ENCODE results near the gene MBD3L1.

MBD3L1 gene

DNA sequence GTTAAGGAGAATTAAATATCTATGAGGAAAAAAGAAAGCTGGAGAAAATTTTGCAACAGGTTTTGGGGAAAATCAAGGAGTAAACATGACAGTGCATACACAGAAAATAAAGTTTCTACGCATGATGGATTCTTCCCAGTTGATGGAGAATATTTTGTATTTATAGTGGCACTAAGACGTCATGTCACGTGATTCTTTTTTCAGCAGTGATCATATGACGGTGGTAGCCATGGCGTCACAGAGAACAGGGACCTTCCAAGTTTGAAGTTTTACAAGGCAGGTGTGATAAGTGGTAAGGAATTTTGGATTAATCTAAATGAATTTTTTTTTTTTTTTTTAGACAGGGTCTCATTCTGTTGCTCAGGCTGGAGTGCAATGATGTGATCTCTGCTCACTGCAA is 8.5 kb downstream of the MBD3L1 start:
- H3K27me3 Mint-ChIP-seq: peaks cover 7% of the 10 kb centered on the region
- no peaks in the 10 kb centered on the region for H3K36me3 Mint-ChIP-seq (ENCODE audit: low read depth)
- no peak overlapping the region for H3K4me3 Mint-ChIP-seq
- no peaks in the 10 kb centered on the region for H3K9me3 Mint-ChIP-seq
- H3K4me1 Mint-ChIP-seq (ENCODE audit: low read depth): peaks cover 5% of the 10 kb centered on the region
- H3K27ac Mint-ChIP-seq: no peak overlapping the region
- intact Hi-C loops (cut with micrococcal nuclease): no loop called here

DNA sequence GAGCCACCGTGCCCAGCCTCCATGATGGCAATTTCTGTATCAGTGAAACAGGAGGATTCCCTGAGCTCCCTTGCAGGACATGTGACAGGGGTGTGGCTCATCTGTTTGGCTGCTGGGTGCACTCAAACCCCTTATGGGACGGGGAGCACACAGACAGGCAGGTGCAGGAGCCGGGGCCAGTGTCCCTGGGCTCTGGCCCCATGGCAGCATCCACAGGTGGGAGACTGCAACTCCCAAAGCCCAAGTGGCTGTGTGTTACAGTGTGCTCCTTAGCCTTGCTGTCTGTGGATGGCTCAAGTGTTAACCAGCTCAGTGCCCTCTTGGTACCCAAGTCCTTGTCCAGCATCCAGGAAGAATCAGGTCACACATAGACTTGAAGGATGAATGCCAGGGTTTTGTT is 14.6 kb downstream of the MBD3L1 start:
- Mint-ChIP-seq H3K27ac (no peak overlapping the region), H3K9me3 (peaks cover 39% of the 10 kb centered on the region), H3K27me3 (peaks cover 4% of the 10 kb centered on the region), H3K4me3 (no peak overlapping the region), H3K4me1 (ENCODE audit: low read depth) (peaks cover 5% of the 10 kb centered on the region), H3K36me3 (ENCODE audit: low read depth) (no peaks in the 10 kb centered on the region)
- intact Hi-C loops (cut with micrococcal nuclease): no loop called here

DNA sequence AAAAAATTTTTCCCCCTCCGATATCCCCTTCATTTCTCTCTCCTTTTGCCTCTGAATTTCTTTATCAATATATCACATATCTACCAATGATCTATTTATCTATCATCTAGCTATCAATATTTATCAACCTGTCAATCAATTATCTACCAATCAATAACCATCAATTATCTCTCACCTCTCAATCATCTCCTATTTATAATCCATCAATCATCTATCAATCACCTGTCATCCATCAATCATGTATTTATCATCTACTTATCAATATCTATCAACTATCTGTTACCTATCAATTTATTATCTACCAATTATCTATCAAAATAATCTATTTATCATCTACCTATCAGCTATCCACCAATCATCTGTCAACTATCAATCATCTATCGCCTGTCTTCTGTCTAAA is 17.1 kb downstream of the MBD3L1 start:
- H3K9me3 Mint-ChIP-seq: peaks cover 39% of the 10 kb centered on the region
- intact Hi-C loops (cut with micrococcal nuclease): no loop called here
- H3K27ac Mint-ChIP-seq: no peak overlapping the region
- peaks cover 2% of the 10 kb centered on the region for H3K27me3 Mint-ChIP-seq
- no peak overlapping the region for H3K4me3 Mint-ChIP-seq
- no peaks in the 10 kb centered on the region for H3K4me1 Mint-ChIP-seq (ENCODE audit: low read depth)
- no peaks in the 10 kb centered on the region for H3K36me3 Mint-ChIP-seq (ENCODE audit: low read depth)

DNA sequence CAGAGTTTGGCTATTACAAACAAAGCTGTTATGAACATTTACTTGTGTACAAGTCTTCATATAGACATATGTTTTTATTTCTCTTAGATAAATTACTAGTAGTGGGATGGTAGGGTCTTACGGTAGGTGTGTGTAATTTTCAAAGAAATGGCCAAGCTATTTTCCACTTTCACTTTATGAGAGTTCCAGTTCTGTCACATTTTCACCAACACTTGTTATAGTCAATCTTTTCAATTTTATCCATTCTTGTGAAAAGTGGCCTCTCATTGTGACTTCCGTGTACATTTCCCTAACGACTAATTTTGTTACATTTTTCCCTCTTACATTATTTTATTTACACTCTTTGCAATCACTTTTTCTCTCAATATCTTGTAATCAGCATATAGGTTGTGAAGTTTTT is 18.3 kb downstream of the MBD3L1 start:
- H3K27me3 Mint-ChIP-seq: peaks cover 4% of the 10 kb centered on the region
- no peak overlapping the region for H3K27ac Mint-ChIP-seq
- no peak overlapping the region for H3K4me3 Mint-ChIP-seq
- intact Hi-C loops (cut with micrococcal nuclease): no loop called here
- H3K9me3 Mint-ChIP-seq: peaks cover 39% of the 10 kb centered on the region
- no peaks in the 10 kb centered on the region for H3K4me1 Mint-ChIP-seq (ENCODE audit: low read depth)
- H3K36me3 Mint-ChIP-seq (ENCODE audit: low read depth): no peaks in the 10 kb centered on the region

DNA sequence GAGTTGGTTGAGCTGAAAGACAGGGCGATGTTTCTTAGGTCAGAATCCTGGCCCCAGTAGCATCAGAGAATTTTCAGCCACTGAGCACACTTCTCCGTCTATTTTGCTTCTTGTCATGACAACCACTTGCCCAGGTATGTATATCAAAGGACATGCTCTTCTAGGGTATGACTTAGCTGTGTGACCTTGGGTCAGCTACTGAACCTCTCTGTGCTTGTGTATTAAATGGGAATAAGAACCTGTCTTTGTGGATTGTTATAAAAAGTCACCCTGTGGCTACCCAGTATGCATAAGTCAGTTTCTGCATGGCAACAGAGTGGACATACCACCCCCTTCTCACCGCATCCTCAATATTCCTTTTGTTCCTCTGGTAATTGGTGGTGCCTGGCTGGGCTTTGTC is 26.1 kb downstream of the MBD3L1 start:
- Mint-ChIP-seq H3K4me3 (no peak overlapping the region), H3K36me3 (ENCODE audit: low read depth) (no peaks in the 10 kb centered on the region), H3K4me1 (ENCODE audit: low read depth) (no peaks in the 10 kb centered on the region), H3K27me3 (peaks cover 2% of the 10 kb centered on the region), H3K9me3 (no peaks in the 10 kb centered on the region), H3K27ac (no peak overlapping the region)
- intact Hi-C loops (cut with micrococcal nuclease): no loop called here

DNA sequence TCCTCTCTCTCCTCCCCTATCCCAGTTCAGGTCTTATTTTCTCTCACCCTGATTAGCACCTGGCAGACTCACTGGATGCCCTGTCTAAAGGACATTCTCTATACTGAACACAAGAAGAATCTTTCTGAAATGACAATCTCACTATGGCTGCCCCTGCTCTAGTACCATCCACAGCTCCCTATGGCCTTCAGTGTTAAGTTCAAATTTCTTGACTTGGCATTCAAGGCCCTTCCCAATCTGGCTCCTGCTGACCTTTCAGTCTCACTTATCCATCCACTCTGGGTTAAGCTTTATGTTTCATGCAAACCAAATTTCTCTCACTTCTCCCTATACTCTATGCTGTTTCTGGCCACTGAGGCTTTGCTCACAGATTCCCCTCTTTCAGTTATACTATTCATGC is 34.2 kb downstream of the MBD3L1 start:
- no peaks in the 10 kb centered on the region for H3K9me3 Mint-ChIP-seq
- H3K27ac Mint-ChIP-seq: no peak overlapping the region
- intact Hi-C loops (cut with micrococcal nuclease): no loop called here
- H3K4me3 Mint-ChIP-seq: no peak overlapping the region
- H3K4me1 Mint-ChIP-seq (ENCODE audit: low read depth): no peaks in the 10 kb centered on the region
- no peaks in the 10 kb centered on the region for H3K27me3 Mint-ChIP-seq
- H3K36me3 Mint-ChIP-seq (ENCODE audit: low read depth): no peaks in the 10 kb centered on the region

DNA sequence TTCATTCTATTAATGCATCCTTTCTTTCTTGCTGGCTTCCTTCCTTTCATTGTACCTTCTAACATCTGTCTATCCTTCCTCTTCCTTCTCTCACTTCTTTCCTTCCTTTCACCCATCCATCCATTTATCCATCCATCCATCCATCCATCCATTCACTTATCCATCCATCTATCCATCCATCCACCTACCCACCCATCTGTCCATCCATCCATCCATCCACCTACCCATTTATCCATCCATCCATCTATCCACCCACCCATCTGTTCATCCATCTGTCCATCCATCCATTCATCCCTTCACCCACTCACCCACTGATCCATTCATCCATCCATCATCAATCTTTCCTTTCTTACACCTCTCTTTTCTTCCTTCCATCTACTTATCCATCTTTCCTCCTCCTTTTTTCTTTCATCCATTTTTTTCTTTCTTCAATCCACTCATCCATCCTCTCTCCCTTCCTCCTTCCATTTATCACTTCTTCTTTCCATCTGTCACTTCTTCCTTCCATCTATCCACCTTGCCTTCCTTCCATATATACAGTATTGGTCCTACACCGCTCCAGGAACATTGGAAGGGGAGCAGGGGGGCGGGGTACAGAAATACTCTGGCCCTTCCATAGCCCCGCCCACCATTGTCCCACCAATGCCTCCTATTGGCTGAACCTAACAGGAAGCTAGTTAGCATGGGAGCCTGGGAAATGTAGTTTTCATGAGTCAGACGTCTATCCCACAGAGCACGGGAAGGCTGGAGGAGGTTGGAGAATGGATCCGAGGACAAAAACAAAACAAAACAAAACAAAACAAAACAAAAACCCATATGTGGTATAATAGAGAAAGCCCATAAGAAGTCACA is 45.9 kb downstream of the MBD3L1 start:
- H3K27me3 Mint-ChIP-seq: no peaks in the 10 kb centered on the region
- intact Hi-C loops (cut with micrococcal nuclease): no loop called here
- H3K36me3 Mint-ChIP-seq (ENCODE audit: low read depth): no peaks in the 10 kb centered on the region
- no peaks in the 10 kb centered on the region for H3K4me1 Mint-ChIP-seq (ENCODE audit: low read depth)
- H3K4me3 Mint-ChIP-seq: no peak overlapping the region
- H3K27ac Mint-ChIP-seq: no peak overlapping the region
- peaks cover 27% of the 10 kb centered on the region for H3K9me3 Mint-ChIP-seq

DNA sequence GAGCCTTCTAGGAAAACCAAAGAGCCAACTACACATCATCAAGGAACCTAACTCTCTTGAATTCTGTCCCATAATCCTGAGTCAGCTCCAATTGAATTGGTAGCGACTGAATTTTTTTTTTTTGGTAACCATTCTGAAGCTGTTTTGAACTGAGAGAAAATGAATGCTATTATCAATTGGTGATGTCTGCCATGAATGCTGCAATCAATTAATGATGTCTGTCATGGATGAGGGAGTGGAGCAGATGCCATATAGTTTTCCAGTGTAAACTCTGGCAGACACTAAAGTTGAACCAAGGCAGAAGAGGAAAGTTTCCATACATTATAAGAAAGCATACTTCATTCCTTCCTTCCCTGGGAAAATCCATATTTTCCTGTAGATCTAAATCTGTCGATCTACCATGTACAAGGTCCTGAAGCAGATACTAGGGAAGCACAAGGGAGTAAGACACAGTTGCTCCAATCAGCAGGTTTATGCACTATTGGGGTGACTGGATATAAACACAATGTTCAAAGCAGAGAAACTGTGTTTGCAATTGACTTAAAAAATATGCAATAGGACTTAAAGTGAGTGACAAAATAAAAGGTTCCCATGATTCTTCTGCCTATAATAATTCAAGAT is 48.8 kb downstream of the MBD3L1 start:
- Mint-ChIP-seq H3K4me3 (no peak overlapping the region), H3K27me3 (no peaks in the 10 kb centered on the region), H3K4me1 (ENCODE audit: low read depth) (no peaks in the 10 kb centered on the region), H3K9me3 (peaks cover 27% of the 10 kb centered on the region), H3K27ac (no peak overlapping the region), H3K36me3 (ENCODE audit: low read depth) (no peaks in the 10 kb centered on the region)
- intact Hi-C loops (cut with micrococcal nuclease): no loop called here

DNA sequence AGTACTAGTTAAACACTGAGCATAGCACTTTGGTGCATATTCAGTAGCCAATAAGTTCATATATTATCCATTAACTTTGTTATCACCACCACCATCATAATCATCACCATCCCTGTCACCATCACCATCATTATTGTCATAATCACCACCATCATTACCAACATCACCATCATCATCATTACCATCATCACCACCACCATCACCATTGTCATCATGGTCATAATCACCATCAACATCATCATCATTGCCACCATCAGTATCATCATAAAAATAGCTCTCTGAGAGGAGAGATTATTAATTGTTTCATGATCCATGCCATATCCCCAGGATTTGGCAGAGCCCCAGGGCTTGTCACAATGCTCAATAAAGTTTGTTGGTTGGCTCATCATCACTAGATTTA is 49.3 kb downstream of the MBD3L1 start:
- H3K36me3 Mint-ChIP-seq (ENCODE audit: low read depth): no peaks in the 10 kb centered on the region
- no peaks in the 10 kb centered on the region for H3K4me1 Mint-ChIP-seq (ENCODE audit: low read depth)
- peaks cover 27% of the 10 kb centered on the region for H3K9me3 Mint-ChIP-seq
- H3K27ac Mint-ChIP-seq: no peak overlapping the region
- H3K27me3 Mint-ChIP-seq: no peaks in the 10 kb centered on the region
- no peak overlapping the region for H3K4me3 Mint-ChIP-seq
- intact Hi-C loops (cut with micrococcal nuclease): no loop called here

DNA sequence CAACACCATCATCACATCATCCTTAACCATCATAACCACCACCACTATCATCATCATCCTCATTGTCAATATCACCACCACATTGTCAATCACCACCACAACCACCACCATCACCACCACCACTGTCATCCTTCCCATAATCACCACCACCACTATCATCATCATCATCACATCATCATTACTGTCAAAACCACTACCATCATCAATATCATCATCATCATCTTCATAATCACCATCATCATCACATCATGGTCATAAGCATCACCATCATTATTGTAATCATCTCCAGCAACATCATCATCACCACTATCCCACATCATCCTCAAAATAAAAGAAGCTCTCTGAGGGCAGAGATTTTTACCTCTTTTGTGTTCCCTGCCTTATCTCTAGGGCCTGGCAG is 52.2 kb downstream of the MBD3L1 start:
- intact Hi-C loops (cut with micrococcal nuclease): no loop called here
- Mint-ChIP-seq H3K27ac (no peak overlapping the region), H3K27me3 (no peaks in the 10 kb centered on the region), H3K4me1 (ENCODE audit: low read depth) (no peaks in the 10 kb centered on the region), H3K4me3 (no peak overlapping the region), H3K36me3 (ENCODE audit: low read depth) (no peaks in the 10 kb centered on the region), H3K9me3 (peaks cover 9% of the 10 kb centered on the region)

DNA sequence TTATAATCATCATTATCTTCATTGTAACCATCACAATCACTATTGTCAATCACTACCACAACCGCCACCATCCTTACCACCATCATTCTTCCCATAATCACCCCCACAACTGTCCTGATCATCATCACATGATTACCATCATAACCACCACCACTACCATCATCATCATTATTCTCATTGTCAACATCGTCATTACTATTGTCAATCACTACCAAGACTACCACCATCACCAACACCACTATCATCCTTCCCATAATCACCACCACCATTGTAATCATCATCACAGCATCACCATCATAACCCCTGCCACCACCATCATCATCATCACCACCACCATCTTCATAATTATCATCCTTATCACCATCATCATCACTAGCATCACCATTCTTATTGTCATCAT is 55.2 kb downstream of the MBD3L1 start:
- intact Hi-C loops (cut with micrococcal nuclease): no loop called here
- Mint-ChIP-seq H3K36me3 (ENCODE audit: low read depth) (no peaks in the 10 kb centered on the region), H3K4me1 (ENCODE audit: low read depth) (no peaks in the 10 kb centered on the region), H3K4me3 (no peak overlapping the region), H3K27ac (no peak overlapping the region), H3K27me3 (no peaks in the 10 kb centered on the region), H3K9me3 (no peaks in the 10 kb centered on the region)

DNA sequence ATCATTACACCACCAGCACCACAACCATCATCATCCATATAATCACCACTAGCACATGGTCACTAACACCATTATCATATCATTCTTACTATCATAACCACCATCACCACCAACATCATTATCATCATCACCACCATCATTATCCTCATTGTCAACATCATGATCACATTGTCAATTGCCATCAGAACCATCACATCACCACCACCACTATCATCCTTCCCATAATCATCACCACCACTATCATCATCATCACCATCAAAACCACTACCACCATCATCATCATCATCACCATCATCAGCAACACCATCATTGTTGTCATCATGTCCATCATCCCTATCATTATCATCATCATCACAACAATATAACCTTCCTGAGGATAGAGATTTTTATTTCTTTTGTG is 58.1 kb downstream of the MBD3L1 start:
- intact Hi-C loops (cut with micrococcal nuclease): no loop called here
- Mint-ChIP-seq H3K27me3 (no peaks in the 10 kb centered on the region), H3K36me3 (ENCODE audit: low read depth) (no peaks in the 10 kb centered on the region), H3K4me1 (ENCODE audit: low read depth) (no peaks in the 10 kb centered on the region), H3K9me3 (no peaks in the 10 kb centered on the region), H3K27ac (no peak overlapping the region), H3K4me3 (no peak overlapping the region)

Data from dendritic cell treated with granulocyte-macrophage colony-stimulating factor and Interleukin-4, amounts not matched to agents 40 ng/mL and 50 ng/mL, for 4 days (primary cell).